HepG2 (cell line): ENCODE data around the gene MRPS34. TPM values are rescaled to one million over a fixed set of nuclear protein-coding genes. Genes with fewer than 3 reads are reported as not detected.

Experiments used
- ATAC-seq: fragments of 200-7000 bp; cut with Tn5 transposase; 3 replicates; pipeline ENCODE4 v1.9.1; 2020; ENCODE audit warnings: mild to moderate bottlenecking, moderate library complexity
- BruUV-seq: library from RNA; stranded (reverse); fragments of 400-500 nt; replicated peaks from 2 replicates; lab custom pipeline; 2021; lab: Mats Ljungman, UMichigan
- CTCF ChIA-PET: fragments of 300-600 bp; formaldehyde crosslinking; extraction: SDS; loops from one replicate; lab custom pipeline; 2021; ENCODE audit warnings: low total read pairs, inconsistent platforms, low intra/inter-chr PET ratio; lab: Yijun Ruan, JAX
- POLR2A ChIA-PET: fragments of 350-600 bp; sonication (Branson Sonifier 250); formaldehyde crosslinking; loops from one replicate; lab custom pipeline; 2020; ENCODE audit warnings: antibody characterized with exemption, inconsistent platforms; lab: Yijun Ruan, JAX
- DNase-seq: peaks from one replicate; pipeline ENCODE4 v3.0.0-alpha.2; 2015; ENCODE audit warnings: low spot score
- FAIRE-seq: peaks from 3 replicates; lab custom pipeline; 2011; peaks lifted over from hg19 to GRCh38; lab: Jason Lieb, UNC
- H2AFZ ChIP-seq: one replicate; pipeline ENCODE4 v1.6.1; 2011; ENCODE audit warnings: low read length, inconsistent platforms
- H3K27ac ChIP-seq: fragments of 300-600 bp; 3 replicates; pipeline ENCODE4 v1.8.0; 2011; ENCODE audit warnings: mixed run types, mild to moderate bottlenecking, mixed read lengths, low read length, inconsistent platforms; ENCODE audit not compliant: insufficient read depth; ENCODE audit errors: extremely low read length
- H3K27me3 ChIP-seq, 2 experiments: fragments of 200-600 bp in 1 of 2; 2 replicates in 1 of 2; 3 replicates in 1 of 2; pipeline versions ENCODE4 v1.6.0 to v1.8.0; 2011; ENCODE audit warnings: low read length in 2 of 2, mild to moderate bottlenecking in 2 of 2, moderate library complexity in 2 of 2, inconsistent platforms in 1 of 2; ENCODE audit not compliant: insufficient read depth in 2 of 2, control insufficient read depth in 1 of 2
- H3K36me3 ChIP-seq, 2 experiments: fragments of 200-600 bp in 1 of 2; replicated peaks in 1 of 2; 2 replicates in 1 of 2; 3 replicates in 1 of 2; pipeline versions ENCODE4 v1.5.1 to v1.8.0; 2011; ENCODE audit warnings: low read length in 2 of 2, inconsistent platforms in 1 of 2; ENCODE audit not compliant: insufficient read depth in 2 of 2, control insufficient read depth in 1 of 2
- H3K4me1 ChIP-seq: 2 replicates; pipeline ENCODE4 v1.5.1; 2012; ENCODE audit warnings: low read length, inconsistent platforms; ENCODE audit not compliant: insufficient read depth
- H3K4me2 ChIP-seq: 2 replicates; pipeline ENCODE4 v1.6.0; 2011; ENCODE audit warnings: low read depth, low read length, inconsistent platforms
- H3K4me3 ChIP-seq, 3 experiments: fragments of 200-600 bp in 1 of 3; sonication (generic), shearing (Covaris generic) in 1 of 3; replicated peaks in 1 of 3; 2 replicates each; pipeline ENCODE4 v1.5.1; 2011 to 2016; ENCODE audit warnings: low read length in 3 of 3, inconsistent platforms in 2 of 3, low read depth in 2 of 3, mild to moderate bottlenecking in 2 of 3, control low read depth in 1 of 3, mixed read lengths in 1 of 3; ENCODE audit not compliant: insufficient read depth in 1 of 3
- H3K79me2 ChIP-seq: one replicate; pipeline ENCODE4 v1.6.1; 2011; ENCODE audit warnings: low read length, inconsistent platforms; ENCODE audit not compliant: insufficient read depth
- H3K9ac ChIP-seq: 2 replicates; pipeline ENCODE4 v1.6.0; 2011; ENCODE audit warnings: mild to moderate bottlenecking, low read depth, low read length, inconsistent platforms; ENCODE audit not compliant: insufficient read depth
- H3K9me3 ChIP-seq: 2 replicates; pipeline ENCODE4 v1.5.1; 2012; ENCODE audit warnings: mild to moderate bottlenecking, low read length
- H4K20me1 ChIP-seq: 2 replicates; pipeline ENCODE4 v1.6.0; 2011; ENCODE audit warnings: inconsistent platforms, mild to moderate bottlenecking, low read length, moderate library complexity; ENCODE audit not compliant: insufficient read depth
- CREB1 ChIP-seq, 2 experiments: fragments of 450-650 bp in 1 of 2; IDR thresholded peaks; 2 replicates each; pipeline ENCODE4 v1.6.1; 2016 to 2017; ENCODE audit warnings: control low read depth in 1 of 2, mild to moderate bottlenecking in 1 of 2, missing compliant biosample characterization in 1 of 2, missing genetic modification characterization in 1 of 2
- SALL2 ChIP-seq: sonication (generic); formaldehyde crosslinking; IDR thresholded peaks from 2 replicates; pipeline ENCODE4 v1.8.1; 2023; ENCODE audit warnings: mild to moderate bottlenecking, missing genetic modification reagents, inconsistent platforms
- SMAD1 ChIP-seq: sonication (generic); formaldehyde crosslinking; IDR thresholded peaks from 2 replicates; pipeline ENCODE4 v1.4.0; 2020; ENCODE audit warnings: missing genetic modification reagents, low read depth, mild to moderate bottlenecking, borderline replicate concordance
- SP5 ChIP-seq: IDR thresholded peaks from 2 replicates; pipeline ENCODE4 v1.6.1; 2016; ENCODE audit warnings: low read depth, borderline replicate concordance
- ZMYM2 ChIP-seq: sonication (generic); formaldehyde crosslinking; IDR thresholded peaks from 2 replicates; pipeline ENCODE4 v1.8.0; 2022; ENCODE audit warnings: mild to moderate bottlenecking, missing genetic modification reagents
- ZNF232 ChIP-seq: sonication (generic); formaldehyde crosslinking; IDR thresholded peaks from 2 replicates; pipeline ENCODE4 v1.4.0; 2020; ENCODE audit warnings: missing genetic modification reagents, borderline replicate concordance
- ZNF326 ChIP-seq: sonication (generic); formaldehyde crosslinking; IDR thresholded peaks from 2 replicates; pipeline ENCODE4 v1.4.0; 2020; ENCODE audit warnings: missing genetic modification reagents, borderline replicate concordance
- ZNF724P ChIP-seq: sonication (generic); formaldehyde crosslinking; IDR thresholded peaks from 2 replicates; pipeline ENCODE4 v1.8.0; 2022; ENCODE audit warnings: missing genetic modification reagents, borderline replicate concordance
- ZSCAN25 ChIP-seq: sonication (generic); formaldehyde crosslinking; IDR thresholded peaks from 2 replicates; pipeline ENCODE4 v1.8.0; 2022; ENCODE audit warnings: mild to moderate bottlenecking, missing genetic modification reagents
- WGBS: methylation state at CpG from one replicate; pipeline ENCODE4 v1.1.6; 2017; ENCODE audit warnings: low lambda C conversion rate; 5-methylcytosine and 5-hydroxymethylcytosine counted together
- in situ Hi-C: cut with HindIII; loops from 2 replicates; pipeline ENCODE4 v1.10.0; 2017; ENCODE audit warnings: low pct_unique_long_range_greater_than_20kb; ENCODE audit not compliant: extremely low pct_ligation_motif_present
- intact Hi-C: fragments of 100-400 bp; cut with micrococcal nuclease; formaldehyde crosslinking; loops from one replicate; pipeline ENCODE4 v1.10.0; 2022; ENCODE audit not compliant: unreplicated experiment
- polyA plus RNA-seq, 8 experiments: library from polyadenylated mRNA; depleted of rRNA in 3 of 8; stranded (reverse) in 7 of 8; unstranded in 1 of 8; fragments of >200 nt; fragmentation: Illumina TruSeq in 4 of 8; extraction: Trizol in 4 of 8; gene quantifications; 2 replicates each; pipeline versions ENCODE4 v1.2.1 to v1.2.3, GENCODE V29; 2011 to 2016; ENCODE audit warnings: low read depth in 4 of 8, missing spikeins in 1 of 8, mixed read lengths in 1 of 8; ENCODE audit not compliant: insufficient read depth in 1 of 8
- total RNA-seq, 5 experiments: library from RNA; depleted of rRNA; stranded (reverse); fragments of >200 nt; fragmentation: Illumina TruSeq; extraction: Trizol; gene quantifications; 2 replicates each; pipeline ENCODE4 v1.2.3, GENCODE V29; 2016; ENCODE audit warnings: low read depth in 1 of 5
- TF ChIP-seq, protein P1 (sequence below): conservative IDR thresholded peaks from 2 replicates; pipeline ENCODE4 v1.6.1; 2018; ENCODE audit warnings: missing genetic modification reagents
- TF ChIP-seq, protein P2 (sequence below): IDR thresholded peaks from 2 replicates; pipeline ENCODE4 v1.6.1; 2012; ENCODE audit warnings: inconsistent platforms
- TF ChIP-seq, protein P3 (sequence below): sonication (generic); formaldehyde crosslinking; IDR thresholded peaks from 2 replicates; pipeline ENCODE4 v1.4.0; 2020; ENCODE audit warnings: missing genetic modification reagents, mild to moderate bottlenecking, borderline replicate concordance
- TF ChIP-seq, protein P4 (sequence below): sonication (generic); formaldehyde crosslinking; IDR thresholded peaks from 2 replicates; pipeline ENCODE4 v1.5.1; 2020; ENCODE audit warnings: mild to moderate bottlenecking, moderate library complexity, missing genetic modification reagents
- TF ChIP-seq, protein P5 (sequence below): IDR thresholded peaks from 2 replicates; pipeline ENCODE4 v1.6.1; 2016; ENCODE audit warnings: low read depth, borderline replicate concordance
- TF ChIP-seq, protein P6 (sequence below): sonication (generic); formaldehyde crosslinking; IDR thresholded peaks from 2 replicates; pipeline ENCODE4 v1.5.0; 2020; ENCODE audit warnings: missing genetic modification reagents

Gene MRPS34
- total and polyA plus RNA-seq, 2 of the 13 experiments (the other 11 are each of a cell fraction or from before 2014, with no cell fraction given): 63.5 to 131 TPM

DNA sequence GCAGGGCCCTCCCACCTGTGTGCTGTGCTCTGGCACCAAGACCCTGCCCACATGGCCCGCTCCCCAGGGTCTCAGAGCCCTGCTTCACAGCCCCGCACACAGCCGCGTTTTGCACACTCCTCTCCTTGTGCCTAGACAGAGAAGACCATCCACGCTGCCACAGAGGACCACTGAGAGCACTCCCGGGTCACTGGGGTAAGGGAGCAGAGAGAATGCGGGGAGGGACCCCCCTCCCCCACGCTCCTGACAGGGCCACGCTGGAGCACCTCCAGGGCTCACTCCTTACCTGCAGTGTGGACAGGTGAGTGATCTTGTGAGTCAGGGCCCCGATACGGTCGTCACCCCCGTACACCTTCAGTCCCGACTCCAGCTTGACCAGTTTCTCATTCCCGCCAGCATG is 46.7 kb upstream of the MRPS34 start:
- intact Hi-C loops: no loop called here
- Histone ChIP-seq H3K27me3 (no peaks in the 10 kb centered on the region), H3K27ac (no peak overlapping the region), H3K4me2 (no peak overlapping the region), H3K9ac (no peak overlapping the region), H3K9me3 (no peaks in the 10 kb centered on the region), H3K79me2 (peaks cover 10% of the 10 kb centered on the region), H3K4me1 (peaks cover 13% of the 10 kb centered on the region), H3K4me3 (no peak overlapping the region), H4K20me1 (no peaks in the 10 kb centered on the region; the same call in 1 of the 2 replicates), H3K36me3 (peaks cover 16 to 46% of the 10 kb centered on the region in 2 experiments; a peak in 4 of 5 replicates), H2AFZ (no peak overlapping the region)
- TF ChIP-seq, protein P1, sequence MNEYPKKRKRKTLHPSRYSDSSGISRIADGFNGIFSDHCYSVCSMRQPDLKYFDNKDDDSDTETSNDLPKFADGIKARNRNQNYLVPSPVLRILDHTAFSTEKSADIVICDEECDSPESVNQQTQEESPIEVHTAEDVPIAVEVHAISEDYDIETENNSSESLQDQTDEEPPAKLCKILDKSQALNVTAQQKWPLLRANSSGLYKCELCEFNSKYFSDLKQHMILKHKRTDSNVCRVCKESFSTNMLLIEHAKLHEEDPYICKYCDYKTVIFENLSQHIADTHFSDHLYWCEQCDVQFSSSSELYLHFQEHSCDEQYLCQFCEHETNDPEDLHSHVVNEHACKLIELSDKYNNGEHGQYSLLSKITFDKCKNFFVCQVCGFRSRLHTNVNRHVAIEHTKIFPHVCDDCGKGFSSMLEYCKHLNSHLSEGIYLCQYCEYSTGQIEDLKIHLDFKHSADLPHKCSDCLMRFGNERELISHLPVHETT: no peak
- TF ChIP-seq ZNF232 (CRISPR knock-in tag) (no peak), CREB1 (IDR thresholded peaks at IDR 0.05) (no peak), CREB1 (CRISPR knock-in tag; IDR thresholded peaks at IDR 0.05) (no peak), ZMYM2 (no peak), SALL2 (CRISPR knock-in tag) (no peak), SP5 (no peak), SMAD1 (no peak), ZNF724P (CRISPR knock-in tag) (no peak), ZSCAN25 (no peak), ZNF326 (CRISPR knock-in tag) (no peak)
- TF ChIP-seq, protein P2, sequence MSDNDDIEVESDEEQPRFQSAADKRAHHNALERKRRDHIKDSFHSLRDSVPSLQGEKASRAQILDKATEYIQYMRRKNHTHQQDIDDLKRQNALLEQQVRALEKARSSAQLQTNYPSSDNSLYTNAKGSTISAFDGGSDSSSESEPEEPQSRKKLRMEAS: no peak
- TF ChIP-seq, protein P3, sequence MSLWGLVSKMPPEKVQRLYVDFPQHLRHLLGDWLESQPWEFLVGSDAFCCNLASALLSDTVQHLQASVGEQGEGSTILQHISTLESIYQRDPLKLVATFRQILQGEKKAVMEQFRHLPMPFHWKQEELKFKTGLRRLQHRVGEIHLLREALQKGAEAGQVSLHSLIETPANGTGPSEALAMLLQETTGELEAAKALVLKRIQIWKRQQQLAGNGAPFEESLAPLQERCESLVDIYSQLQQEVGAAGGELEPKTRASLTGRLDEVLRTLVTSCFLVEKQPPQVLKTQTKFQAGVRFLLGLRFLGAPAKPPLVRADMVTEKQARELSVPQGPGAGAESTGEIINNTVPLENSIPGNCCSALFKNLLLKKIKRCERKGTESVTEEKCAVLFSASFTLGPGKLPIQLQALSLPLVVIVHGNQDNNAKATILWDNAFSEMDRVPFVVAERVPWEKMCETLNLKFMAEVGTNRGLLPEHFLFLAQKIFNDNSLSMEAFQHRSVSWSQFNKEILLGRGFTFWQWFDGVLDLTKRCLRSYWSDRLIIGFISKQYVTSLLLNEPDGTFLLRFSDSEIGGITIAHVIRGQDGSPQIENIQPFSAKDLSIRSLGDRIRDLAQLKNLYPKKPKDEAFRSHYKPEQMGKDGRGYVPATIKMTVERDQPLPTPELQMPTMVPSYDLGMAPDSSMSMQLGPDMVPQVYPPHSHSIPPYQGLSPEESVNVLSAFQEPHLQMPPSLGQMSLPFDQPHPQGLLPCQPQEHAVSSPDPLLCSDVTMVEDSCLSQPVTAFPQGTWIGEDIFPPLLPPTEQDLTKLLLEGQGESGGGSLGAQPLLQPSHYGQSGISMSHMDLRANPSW (CRISPR knock-in tag): no peak
- TF ChIP-seq, protein P4, sequence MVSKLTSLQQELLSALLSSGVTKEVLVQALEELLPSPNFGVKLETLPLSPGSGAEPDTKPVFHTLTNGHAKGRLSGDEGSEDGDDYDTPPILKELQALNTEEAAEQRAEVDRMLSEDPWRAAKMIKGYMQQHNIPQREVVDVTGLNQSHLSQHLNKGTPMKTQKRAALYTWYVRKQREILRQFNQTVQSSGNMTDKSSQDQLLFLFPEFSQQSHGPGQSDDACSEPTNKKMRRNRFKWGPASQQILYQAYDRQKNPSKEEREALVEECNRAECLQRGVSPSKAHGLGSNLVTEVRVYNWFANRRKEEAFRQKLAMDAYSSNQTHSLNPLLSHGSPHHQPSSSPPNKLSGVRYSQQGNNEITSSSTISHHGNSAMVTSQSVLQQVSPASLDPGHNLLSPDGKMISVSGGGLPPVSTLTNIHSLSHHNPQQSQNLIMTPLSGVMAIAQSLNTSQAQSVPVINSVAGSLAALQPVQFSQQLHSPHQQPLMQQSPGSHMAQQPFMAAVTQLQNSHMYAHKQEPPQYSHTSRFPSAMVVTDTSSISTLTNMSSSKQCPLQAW: no peak
- TF ChIP-seq, protein P5, sequence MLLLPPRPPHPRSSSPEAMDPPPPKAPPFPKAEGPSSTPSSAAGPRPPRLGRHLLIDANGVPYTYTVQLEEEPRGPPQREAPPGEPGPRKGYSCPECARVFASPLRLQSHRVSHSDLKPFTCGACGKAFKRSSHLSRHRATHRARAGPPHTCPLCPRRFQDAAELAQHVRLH (CRISPR knock-in tag): no peak
- TF ChIP-seq, protein P6, sequence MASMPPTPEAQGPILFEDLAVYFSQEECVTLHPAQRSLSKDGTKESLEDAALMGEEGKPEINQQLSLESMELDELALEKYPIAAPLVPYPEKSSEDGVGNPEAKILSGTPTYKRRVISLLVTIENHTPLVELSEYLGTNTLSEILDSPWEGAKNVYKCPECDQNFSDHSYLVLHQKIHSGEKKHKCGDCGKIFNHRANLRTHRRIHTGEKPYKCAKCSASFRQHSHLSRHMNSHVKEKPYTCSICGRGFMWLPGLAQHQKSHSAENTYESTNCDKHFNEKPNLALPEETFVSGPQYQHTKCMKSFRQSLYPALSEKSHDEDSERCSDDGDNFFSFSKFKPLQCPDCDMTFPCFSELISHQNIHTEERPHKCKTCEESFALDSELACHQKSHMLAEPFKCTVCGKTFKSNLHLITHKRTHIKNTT: no peak
- CTCF ChIA-PET: no interaction called here
- POLR2A ChIA-PET: no interaction called here
- BruUV-seq: no TSS peak
- FAIRE-seq: no peak
- DNase-seq: no peak
- no peak for ATAC-seq
- WGBS: 94% methylated on average over 9 of the region's 15 CpGs
- in situ Hi-C loops: loop anchor here (5.0 kb wide), 1 partner anchor 37 kb away; the partner anchor contains the start of genes NUBP2 and SPSB3
